Activated T-cell treated with anti-CD3 and anti-CD28 coated beads for 1 hour (primary cell): ENCODE data around the gene CHMP1B.
"Not testable (repeated sequence)": the region's sequence is repeated elsewhere in the genome, so short reads cannot be mapped to it uniquely, and the experiment has no call there.

ENCODE experiments used
- DNase-seq: peaks from one replicate; pipeline ENCODE4 v3.0.0-alpha.2; 2020; ENCODE audit warnings: low read depth

The CHMP1B gene

GRCh38 chr18:11871501-11871900, 20.3 kb downstream of the CHMP1B start:
- no peak for DNase-seq

GRCh38 chr18:11872479-11873136, 21.4 kb downstream of the CHMP1B start:
- no peak for DNase-seq

- DNase-seq = no peak
These were observed 22.6 kb downstream of the CHMP1B start for GRCh38 chr18:11873670-11874340.

GRCh38 chr18:11874676-11875075, 23.5 kb downstream of the CHMP1B start:
- no peak for DNase-seq

GRCh38 chr18:11877497-11878135, 26.4 kb downstream of the CHMP1B start:
- no peak for DNase-seq

GRCh38 chr18:11880586-11881304, 29.5 kb downstream of the CHMP1B start:
- no peak for DNase-seq

- no peak for DNase-seq
These were observed 31.4 kb downstream of the CHMP1B start for GRCh38 chr18:11882636-11883035.

GRCh38 chr18:11883153-11883552, 31.9 kb downstream of the CHMP1B start:
- no peak for DNase-seq

GRCh38 chr18:11884396-11885030, 33.3 kb downstream of the CHMP1B start:
- no peak for DNase-seq

GRCh38 chr18:11885278-11885947, 34.2 kb downstream of the CHMP1B start:
- no peak for DNase-seq

GRCh38 chr18:11886577-11887110, 35.4 kb downstream of the CHMP1B start:
- DNase-seq = no peak

- DNase-seq = no peak
These were observed 36.3 kb downstream of the CHMP1B start for GRCh38 chr18:11887328-11888128.

- DNase-seq = no peak
These were observed 37.5 kb downstream of the CHMP1B start for GRCh38 chr18:11888726-11889125.

GRCh38 chr18:11889284-11889683, 38.1 kb downstream of the CHMP1B start:
- DNase-seq = no peak

- DNase-seq = no peak
These were observed 40.5 kb downstream of the CHMP1B start for GRCh38 chr18:11891737-11892136.

GRCh38 chr18:11892438-11892837, 41.2 kb downstream of the CHMP1B start:
- not testable (repeated sequence) for DNase-seq

- no peak for DNase-seq
These were observed 46.6 kb downstream of the CHMP1B start for GRCh38 chr18:11897781-11898180.

GRCh38 chr18:11899063-11899462, 47.9 kb downstream of the CHMP1B start:
- DNase-seq = no peak

GRCh38 chr18:11901826-11902438, 50.7 kb downstream of the CHMP1B start:
- DNase-seq = no peak
